Subcutaneous adipose tissue (tissue), 4 donors: ENCODE results near the gene FKBP6. TPM values are rescaled to one million over a fixed set of nuclear protein-coding genes. Genes with fewer than 3 reads are reported as not detected.

Experiments used
- CTCF ChIP-seq: fragments of 450-650 bp; IDR thresholded peaks from one replicate; pipeline ENCODE4 v1.5.1; 2016; ENCODE audit warnings: low read depth, mild to moderate bottlenecking, control low read depth, antibody characterized with exemption, moderate library complexity
- total RNA-seq, 4 donors: library from RNA; depleted of rRNA; stranded (reverse); fragments of >200 nt; gene quantifications; one replicate each; pipeline ENCODE4 v1.1.0, GENCODE V29; 2016

Gene FKBP6
- total RNA-seq, 4 donors from 2014 or later: not detected

GRCh38 chr7:73312831-73313520, 15.0 kb upstream of the FKBP6 start:
- no peak for TF ChIP-seq CTCF

- no peak for TF ChIP-seq CTCF
Observed at GRCh38 chr7:73313521-73313906, 14.4 kb upstream of the FKBP6 start.

DNA sequence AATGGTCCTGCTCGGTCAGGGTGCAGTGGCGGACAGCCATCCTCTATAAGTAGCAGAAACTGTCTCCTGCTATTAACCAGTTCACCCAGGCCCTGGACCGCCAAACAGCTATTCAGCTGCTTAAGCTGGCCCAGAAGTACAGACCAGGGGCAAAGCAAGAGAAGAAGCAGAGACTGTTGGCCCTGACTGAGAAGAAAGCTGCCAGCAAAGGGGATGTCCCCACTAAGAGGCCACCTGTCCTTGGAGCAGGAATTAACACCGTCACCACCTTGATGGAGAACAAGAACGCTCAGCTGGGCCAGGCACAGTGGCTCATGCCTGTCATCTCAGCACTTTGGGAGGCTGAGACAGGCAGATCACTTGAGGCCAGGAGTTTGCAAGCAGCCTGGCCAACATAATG, 13.7 kb upstream of the FKBP6 start:
- TF ChIP-seq CTCF: no peak

GRCh38 chr7:73316521-73316920, 11.4 kb upstream of the FKBP6 start:
- no peak for TF ChIP-seq CTCF

DNA sequence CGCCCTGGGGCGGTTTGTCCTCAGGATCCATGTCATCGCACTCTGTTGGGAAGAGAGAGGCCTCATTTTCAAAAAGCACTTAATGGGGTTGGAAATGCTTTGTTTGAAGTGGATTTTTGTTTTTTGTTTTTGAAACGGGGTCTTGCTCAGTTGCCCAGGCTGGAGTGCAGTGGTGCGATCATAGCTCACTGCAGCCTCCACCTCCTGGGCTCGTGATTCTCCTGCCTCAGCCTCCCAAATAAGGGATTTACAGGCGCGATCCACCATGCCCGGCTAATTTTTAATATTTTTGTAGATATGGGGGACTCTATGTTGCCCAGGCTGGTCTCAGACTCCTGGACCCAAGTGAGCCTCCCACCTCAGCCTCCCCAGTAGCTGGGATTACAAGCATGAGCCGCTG, 735 bp downstream of the FKBP6 start:
- no peak for TF ChIP-seq CTCF

DNA sequence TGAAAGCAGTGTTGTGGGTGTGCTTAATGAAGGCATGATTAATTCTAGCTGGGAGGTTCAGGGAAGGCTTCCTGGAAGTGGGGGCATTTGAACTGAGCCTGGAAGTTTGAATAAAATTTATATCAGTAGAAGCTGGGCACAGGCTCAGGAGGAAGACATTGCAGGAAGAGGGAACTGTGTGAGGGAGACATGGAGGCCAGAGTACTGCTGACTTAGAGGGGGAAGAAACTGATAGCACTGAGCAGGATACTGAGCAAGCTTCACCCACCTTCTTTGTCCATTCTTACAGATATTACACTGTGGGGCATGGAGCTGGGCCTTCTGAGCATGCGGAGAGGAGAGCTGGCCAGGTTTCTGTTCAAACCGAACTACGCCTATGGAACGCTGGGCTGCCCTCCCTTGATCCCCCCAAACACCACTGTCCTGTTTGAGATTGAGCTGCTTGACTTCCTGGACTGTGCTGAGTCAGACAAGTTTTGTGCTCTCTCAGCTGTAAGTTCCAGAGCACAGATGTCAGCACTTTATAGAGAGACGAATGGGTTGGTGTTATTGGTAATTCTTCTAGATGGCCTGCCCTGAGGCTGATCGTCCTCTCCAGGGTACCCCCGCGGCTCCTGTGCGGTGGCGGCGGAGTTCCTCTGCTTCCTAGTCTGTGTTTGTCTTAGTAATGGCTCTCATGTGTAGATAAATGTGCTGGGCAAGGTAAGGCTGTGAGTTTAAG, 2.1 kb downstream of the FKBP6 start:
- no peak for TF ChIP-seq CTCF

GRCh38 chr7:73330772-73331171, 2.8 kb downstream of the FKBP6 start:
- no peak for TF ChIP-seq CTCF
